CD4-positive, alpha-beta T cell (primary cell): ENCODE measurements around the gene PCGF3. TPM values are rescaled to one million over a fixed set of nuclear protein-coding genes. Genes with fewer than 3 reads are reported as not detected.

ENCODE experiments used
- ATAC-seq: fragments of 200-7000 bp; cut with Tn5 transposase; one replicate; pipeline ENCODE4 v1.10.0; 2022; ENCODE audit warnings: mild to moderate bottlenecking; ENCODE audit not compliant: poor library complexity
- CTCF ChIA-PET: fragments of 350-600 bp; sonication (Branson Sonifier 250); formaldehyde crosslinking; loops from one replicate; lab custom pipeline; 2021; ENCODE audit warnings: antibody characterized with exemption, inconsistent platforms; lab: Charles Lee
- POLR2A ChIA-PET: fragments of 350-600 bp; sonication (Branson Sonifier 250); formaldehyde crosslinking; loops from one replicate; lab custom pipeline; 2021; ENCODE audit warnings: antibody characterized with exemption, inconsistent platforms; lab: Charles Lee
- DNase-seq, 14 experiments: peaks; one replicate each; pipeline ENCODE4 v3.0.0-alpha.2; 2013 to 2020; ENCODE audit warnings: mixed read lengths in 2 of 14
- H3K27ac ChIP-seq, 2 donors: one replicate each; pipeline versions ENCODE4 v1.5.1 to v1.7.0; 2013; ENCODE audit warnings: low read length in 2 of 2, low read depth in 1 of 2, mild to moderate bottlenecking in 1 of 2
- H3K27me3 ChIP-seq, 2 experiments: 1 replicate in 1 of 2; 2 replicates in 1 of 2; pipeline versions ENCODE4 v1.6.1 to v1.7.0; 2013; ENCODE audit warnings: low read length in 2 of 2, control low read depth in 1 of 2, mild to moderate bottlenecking in 1 of 2, moderate library complexity in 1 of 2; ENCODE audit not compliant: insufficient read depth in 2 of 2, control insufficient read depth in 1 of 2
- H3K36me3 ChIP-seq: one replicate; pipeline ENCODE4 v1.6.1; 2013; ENCODE audit warnings: low read length, control low read depth; ENCODE audit not compliant: insufficient read depth
- H3K4me1 ChIP-seq: one replicate; pipeline ENCODE4 v1.6.1; 2013; ENCODE audit warnings: low read length, control low read depth; ENCODE audit not compliant: insufficient read depth
- H3K4me3 ChIP-seq: one replicate; pipeline ENCODE4 v1.5.1; 2013; ENCODE audit warnings: mild to moderate bottlenecking, low read length, moderate library complexity
- H3K9me3 ChIP-seq, 2 experiments: 1 replicate in 1 of 2; 2 replicates in 1 of 2; pipeline versions ENCODE4 v1.6.1 to v1.7.0; 2013; ENCODE audit warnings: low read length in 2 of 2, mild to moderate bottlenecking in 2 of 2, control low read depth in 1 of 2, moderate library complexity in 1 of 2; ENCODE audit not compliant: control insufficient read depth in 1 of 2, insufficient read depth in 1 of 2
- H3K27ac Mint-ChIP-seq: one replicate; pipeline ENCODE4 v1.8.0; 2020; ENCODE audit warnings: mixed read lengths
- H3K27me3 Mint-ChIP-seq: one replicate; pipeline ENCODE4 v1.8.0; 2021; ENCODE audit warnings: mixed read lengths
- H3K36me3 Mint-ChIP-seq: one replicate; pipeline ENCODE4 v1.8.0; 2021; ENCODE audit warnings: low read depth, mixed read lengths
- H3K4me1 Mint-ChIP-seq: one replicate; pipeline ENCODE4 v1.8.0; 2021; ENCODE audit warnings: low read depth, mixed read lengths
- H3K4me3 Mint-ChIP-seq: one replicate; pipeline ENCODE4 v1.8.0; 2020; ENCODE audit warnings: mild to moderate bottlenecking, mixed read lengths
- H3K9me3 Mint-ChIP-seq: one replicate; pipeline ENCODE4 v1.8.0; 2020; ENCODE audit warnings: mixed read lengths
- intact Hi-C, 2 experiments: fragments of 100-400 bp; cut with DNase I in 1 of 2; cut with micrococcal nuclease in 1 of 2; formaldehyde crosslinking; loops; one replicate each; pipeline versions ENCODE4 v1.15.1 to v1.9.0; 2023 to 2025; cut with DNase I, micrococcal nuclease
- total RNA-seq, 174 experiments: library from RNA in 2 of 174; stranded (reverse) in 2 of 174; gene quantifications; one replicate each; pipeline ENCODE4 v1.2.3 and lab custom pipeline; 2021 to 2026
- TF ChIP-seq, protein P1 (sequence below): fragments of 200-600 bp; IDR thresholded peaks from one replicate; pipeline ENCODE4 v1.8.0; 2022; ENCODE audit warnings: antibody characterized with exemption, mild to moderate bottlenecking

PCGF3 gene
- total RNA-seq, 2 experiments from 2014 or later = 45.1 to 48.6 TPM

DNA sequence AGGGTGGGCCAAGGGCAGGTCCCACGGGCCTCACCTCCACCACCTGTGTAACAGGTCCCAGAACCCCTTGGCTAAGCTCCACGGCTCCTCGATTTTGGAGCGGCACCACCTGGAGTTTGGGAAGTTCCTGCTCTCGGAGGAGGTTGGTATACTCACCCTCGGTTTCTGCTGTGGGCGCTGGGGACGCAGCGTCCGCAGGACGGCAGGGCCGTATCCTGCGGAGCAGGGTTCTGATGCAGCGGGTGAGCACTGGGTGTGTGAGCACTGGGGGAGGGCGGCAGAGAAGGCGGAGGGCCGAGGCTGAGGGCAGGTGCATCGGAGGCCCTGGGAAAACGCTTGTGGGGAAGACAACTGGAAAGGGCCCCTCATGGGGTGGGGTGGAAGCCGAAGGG, 42.6 kb upstream of the PCGF3 start:
- Histone ChIP-seq H3K27ac (peak overlapping the region; percentile 59 to 62), H3K36me3 (no peaks in the 10 kb centered on the region), H3K4me1 (peaks cover 22% of the 10 kb centered on the region), H3K9me3 (no peaks in the 10 kb centered on the region), H3K4me3 (peak overlapping the region; percentile 86), H3K27me3 (no peaks in the 10 kb centered on the region)
- peak; percentile 8 for ATAC-seq
- Mint-ChIP-seq H3K27me3 (no peaks in the 10 kb centered on the region), H3K9me3 (no peaks in the 10 kb centered on the region), H3K4me3 (peak overlapping the region; percentile 88), H3K27ac (peak overlapping the region; percentile 80), H3K4me1 (peaks cover 10% of the 10 kb centered on the region), H3K36me3 (peaks cover 5% of the 10 kb centered on the region)
- intact Hi-C loops = loop anchor here (5.0 kb wide), 3 partner anchors 119 to 326 kb away; partner anchors contain the start of genes PIGG (in 1 of the 2), ZNF141 (in 1 of the 2) and ZNF721 (in 1 of the 2)
- TF ChIP-seq, protein P1, sequence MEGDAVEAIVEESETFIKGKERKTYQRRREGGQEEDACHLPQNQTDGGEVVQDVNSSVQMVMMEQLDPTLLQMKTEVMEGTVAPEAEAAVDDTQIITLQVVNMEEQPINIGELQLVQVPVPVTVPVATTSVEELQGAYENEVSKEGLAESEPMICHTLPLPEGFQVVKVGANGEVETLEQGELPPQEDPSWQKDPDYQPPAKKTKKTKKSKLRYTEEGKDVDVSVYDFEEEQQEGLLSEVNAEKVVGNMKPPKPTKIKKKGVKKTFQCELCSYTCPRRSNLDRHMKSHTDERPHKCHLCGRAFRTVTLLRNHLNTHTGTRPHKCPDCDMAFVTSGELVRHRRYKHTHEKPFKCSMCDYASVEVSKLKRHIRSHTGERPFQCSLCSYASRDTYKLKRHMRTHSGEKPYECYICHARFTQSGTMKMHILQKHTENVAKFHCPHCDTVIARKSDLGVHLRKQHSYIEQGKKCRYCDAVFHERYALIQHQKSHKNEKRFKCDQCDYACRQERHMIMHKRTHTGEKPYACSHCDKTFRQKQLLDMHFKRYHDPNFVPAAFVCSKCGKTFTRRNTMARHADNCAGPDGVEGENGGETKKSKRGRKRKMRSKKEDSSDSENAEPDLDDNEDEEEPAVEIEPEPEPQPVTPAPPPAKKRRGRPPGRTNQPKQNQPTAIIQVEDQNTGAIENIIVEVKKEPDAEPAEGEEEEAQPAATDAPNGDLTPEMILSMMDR = no peak
- CTCF ChIA-PET = no interaction called here
- POLR2A ChIA-PET = interaction anchor here (1.1 to 4.3 kb wide), 2 partner anchors 11 to 119 kb away, joined by 3 to 64 read pairs; partner anchors contain the start of genes ATP5ME and MYL5
- no peak for DNase-seq

- DNase-seq = peak; percentile 60 to 84 (median 76)
- Mint-ChIP-seq H3K27me3 (no peaks in the 10 kb centered on the region), H3K4me3 (peak overlapping the region; percentile 88), H3K4me1 (peaks cover 10% of the 10 kb centered on the region), H3K27ac (peak overlapping the region; percentile 80), H3K9me3 (no peaks in the 10 kb centered on the region), H3K36me3 (peaks cover 5% of the 10 kb centered on the region)
- intact Hi-C loops = loop anchor here (5.0 kb wide), 3 partner anchors 119 to 326 kb away; partner anchors contain the start of genes PIGG (in 1 of the 2), ZNF141 (in 1 of the 2) and ZNF721 (in 1 of the 2)
- Histone ChIP-seq H3K4me3 (peak overlapping the region; percentile 86), H3K27me3 (no peaks in the 10 kb centered on the region), H3K27ac (peak overlapping the region; percentile 59 to 62), H3K36me3 (no peaks in the 10 kb centered on the region), H3K9me3 (no peaks in the 10 kb centered on the region), H3K4me1 (peaks cover 22% of the 10 kb centered on the region)
- CTCF ChIA-PET = interaction anchor here (1.7 kb wide), 1 partner anchor 10 kb away, joined by 4 read pairs; the partner anchor contains the start of genes ATP5ME and MYL5
- POLR2A ChIA-PET = interaction anchor here (0.8 to 4.3 kb wide), 5 partner anchors 11 to 539 kb away, joined by 3 to 64 read pairs (median 3); partner anchors contain the start of genes ATP5ME, MYL5, ZNF141 and ZNF718
- TF ChIP-seq, protein P1 = no peak
- ATAC-seq = peak; percentile 87
Observed at GRCh38 chr4:663438-664428, 41.9 kb upstream of the PCGF3 start.

DNA sequence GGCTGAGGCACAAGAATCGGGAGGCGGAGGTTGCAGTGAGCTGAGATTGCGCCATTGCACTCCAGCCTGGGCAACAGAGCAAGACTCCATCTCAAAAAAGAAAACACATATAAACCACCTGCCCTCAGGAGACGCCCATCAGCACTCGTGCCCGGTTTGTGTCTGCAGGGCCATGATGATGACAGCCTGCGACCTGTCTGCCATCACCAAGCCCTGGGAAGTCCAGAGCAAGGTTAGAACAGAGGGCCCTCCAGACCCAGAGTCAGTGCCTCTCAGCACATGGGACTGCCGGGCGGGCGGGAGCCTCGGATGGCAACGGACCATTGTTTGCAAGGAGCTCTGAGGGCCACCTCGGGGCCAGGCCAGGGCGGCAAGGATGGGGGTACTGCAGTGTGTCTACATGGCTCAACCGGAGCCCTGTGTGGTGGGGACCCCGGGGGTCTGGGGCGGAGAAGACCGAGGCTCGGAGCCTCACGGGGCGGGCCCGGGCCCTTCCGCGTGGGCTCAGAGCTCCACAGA, 40.9 kb upstream of the PCGF3 start:
- Histone ChIP-seq H3K9me3 (no peaks in the 10 kb centered on the region), H3K4me3 (peak overlapping the region; percentile 86), H3K27me3 (no peaks in the 10 kb centered on the region), H3K4me1 (peaks cover 22% of the 10 kb centered on the region), H3K27ac (no peak overlapping the region), H3K36me3 (no peaks in the 10 kb centered on the region)
- DNase-seq (peak in 1 of 14 experiments; percentile 21), ATAC-seq (no peak)
- H3K4me1 Mint-ChIP-seq = peaks cover 10% of the 10 kb centered on the region
- peak overlapping the region; percentile 80 for H3K27ac Mint-ChIP-seq
- H3K9me3 Mint-ChIP-seq = no peaks in the 10 kb centered on the region
- TF ChIP-seq, protein P1 = no peak
- H3K27me3 Mint-ChIP-seq = no peaks in the 10 kb centered on the region
- POLR2A ChIA-PET = interaction anchor here (1.0 to 4.3 kb wide), 3 partner anchors 10 to 328 kb away, joined by 3 to 64 read pairs (median 3); partner anchors contain the start of genes ATP5ME, MYL5 and ZNF141
- peak overlapping the region; percentile 86 for H3K4me3 Mint-ChIP-seq
- intact Hi-C loops = loop anchor here (5.0 kb wide), 3 partner anchors 118 to 327 kb away; partner anchors contain the start of genes PIGG (in 1 of the 2), ZNF141 (in 1 of the 2) and ZNF721 (in 1 of the 2)
- H3K36me3 Mint-ChIP-seq = peaks cover 6% of the 10 kb centered on the region
- CTCF ChIA-PET = interaction anchor here (1.7 kb wide), 1 partner anchor 9 kb away, joined by 4 read pairs; the partner anchor contains the start of genes ATP5ME and MYL5
